Vagina (tissue), 2 donors: ENCODE results near the gene RABGAP1L.

Experiments
- POLR2A ChIP-seq, 2 donors: fragments of 450-650 bp; IDR thresholded peaks; one replicate each; pipeline ENCODE4 v1.6.1; 2017; ENCODE audit warnings: antibody characterized with exemption in 2 of 2, mild to moderate bottlenecking in 2 of 2, moderate library complexity in 2 of 2
- TF ChIP-seq, protein P1 (sequence below), 3 experiments: fragments of 450-650 bp in 2 of 3; fragments of 200-600 bp in 1 of 3; sonication (generic) in 1 of 3; IDR thresholded peaks; one replicate each; pipeline ENCODE4 v1.5.1; 2017 to 2019; ENCODE audit warnings: antibody characterized with exemption in 3 of 3, mild to moderate bottlenecking in 2 of 3, moderate library complexity in 2 of 3

DNA sequence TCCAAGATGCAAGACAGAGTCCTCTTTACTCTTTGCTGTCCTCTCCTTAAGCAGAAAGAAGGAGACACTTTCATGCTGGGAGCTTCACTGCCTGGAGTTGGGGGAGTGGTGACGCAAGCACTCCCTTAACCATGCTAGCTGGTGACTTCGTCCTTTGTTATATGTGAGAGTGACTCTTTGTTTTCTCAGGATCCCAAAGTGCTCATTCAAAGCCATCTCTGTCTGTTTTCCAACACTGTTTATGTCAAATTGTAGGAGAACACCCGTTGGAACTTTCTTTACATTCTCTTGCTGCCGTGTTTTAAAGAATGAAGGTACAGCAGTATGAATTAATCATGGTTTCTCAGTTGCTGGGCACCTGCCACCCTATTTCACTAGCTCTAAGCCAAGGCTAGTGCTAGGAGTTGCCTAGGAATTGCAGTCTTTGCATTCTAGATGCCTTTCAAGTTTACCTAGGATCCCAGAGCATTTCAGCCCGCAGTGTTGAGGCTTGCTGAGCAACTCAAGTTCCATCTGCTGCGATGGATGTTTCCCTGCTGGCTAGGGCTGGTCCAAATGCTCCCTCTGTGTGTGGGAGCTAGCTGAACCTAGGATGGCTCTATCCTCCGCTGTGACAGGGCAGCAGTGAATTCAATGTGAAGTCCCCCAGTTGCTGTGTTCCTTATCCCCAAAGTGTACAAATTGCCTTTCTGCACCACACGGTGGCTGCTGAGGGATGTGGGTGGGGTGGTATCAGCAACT lies 205.8 kb downstream of the RABGAP1L start:
- TF ChIP-seq, protein P1, sequence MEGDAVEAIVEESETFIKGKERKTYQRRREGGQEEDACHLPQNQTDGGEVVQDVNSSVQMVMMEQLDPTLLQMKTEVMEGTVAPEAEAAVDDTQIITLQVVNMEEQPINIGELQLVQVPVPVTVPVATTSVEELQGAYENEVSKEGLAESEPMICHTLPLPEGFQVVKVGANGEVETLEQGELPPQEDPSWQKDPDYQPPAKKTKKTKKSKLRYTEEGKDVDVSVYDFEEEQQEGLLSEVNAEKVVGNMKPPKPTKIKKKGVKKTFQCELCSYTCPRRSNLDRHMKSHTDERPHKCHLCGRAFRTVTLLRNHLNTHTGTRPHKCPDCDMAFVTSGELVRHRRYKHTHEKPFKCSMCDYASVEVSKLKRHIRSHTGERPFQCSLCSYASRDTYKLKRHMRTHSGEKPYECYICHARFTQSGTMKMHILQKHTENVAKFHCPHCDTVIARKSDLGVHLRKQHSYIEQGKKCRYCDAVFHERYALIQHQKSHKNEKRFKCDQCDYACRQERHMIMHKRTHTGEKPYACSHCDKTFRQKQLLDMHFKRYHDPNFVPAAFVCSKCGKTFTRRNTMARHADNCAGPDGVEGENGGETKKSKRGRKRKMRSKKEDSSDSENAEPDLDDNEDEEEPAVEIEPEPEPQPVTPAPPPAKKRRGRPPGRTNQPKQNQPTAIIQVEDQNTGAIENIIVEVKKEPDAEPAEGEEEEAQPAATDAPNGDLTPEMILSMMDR (IDR thresholded peaks at IDR 0.05), result no peak
- TF ChIP-seq POLR2A (IDR thresholded peaks at IDR 0.05), result no peak
